Ishikawa (cell line): Measurements from ENCODE around the gene EIF4H.

Source experiments
- CEBPB ChIP-seq: IDR thresholded peaks from 2 replicates; pipeline ENCODE4 v1.6.1; 2012
- CREB1 ChIP-seq: IDR thresholded peaks from 2 replicates; pipeline ENCODE4 v1.6.1; 2012; ENCODE audit warnings: low read depth
- EGR1 ChIP-seq: IDR thresholded peaks from 2 replicates; pipeline ENCODE4 v1.6.1; 2012
- EP300 ChIP-seq: IDR thresholded peaks from 2 replicates; pipeline ENCODE4 v1.6.1; 2012; ENCODE audit warnings: borderline replicate concordance
- FOXM1 ChIP-seq: IDR thresholded peaks from 2 replicates; pipeline ENCODE4 v1.6.1; 2012; ENCODE audit warnings: low read depth, borderline replicate concordance
- NFIC ChIP-seq: IDR thresholded peaks from 2 replicates; pipeline ENCODE4 v1.6.1; 2012
- RAD21 ChIP-seq: IDR thresholded peaks from 2 replicates; pipeline ENCODE4 v1.6.1; 2012; ENCODE audit warnings: low read depth
- TAF1 ChIP-seq: IDR thresholded peaks from 2 replicates; pipeline ENCODE4 v1.6.1; 2012; ENCODE audit warnings: low read depth, mild to moderate bottlenecking
- TCF12 ChIP-seq: IDR thresholded peaks from 2 replicates; pipeline ENCODE4 v1.6.1; 2012; ENCODE audit warnings: low read depth
- TEAD4 ChIP-seq: IDR thresholded peaks from 2 replicates; pipeline ENCODE4 v1.6.1; 2012
- YY1 ChIP-seq: IDR thresholded peaks from 2 replicates; pipeline ENCODE4 v1.6.1; 2012; ENCODE audit warnings: low read depth
- ZBTB7A ChIP-seq: IDR thresholded peaks from 2 replicates; pipeline ENCODE4 v1.6.1; 2012; ENCODE audit warnings: low read depth
- TF ChIP-seq, protein P1 (sequence below): IDR thresholded peaks from 2 replicates; pipeline ENCODE4 v1.6.1; 2012
- TF ChIP-seq, protein P2 (sequence below): IDR thresholded peaks from 2 replicates; pipeline ENCODE4 v1.6.1; 2012
- TF ChIP-seq, protein P3 (sequence below): IDR thresholded peaks from 2 replicates; pipeline ENCODE4 v1.6.1; 2012; ENCODE audit warnings: low read depth, mild to moderate bottlenecking

The EIF4H gene

DNA sequence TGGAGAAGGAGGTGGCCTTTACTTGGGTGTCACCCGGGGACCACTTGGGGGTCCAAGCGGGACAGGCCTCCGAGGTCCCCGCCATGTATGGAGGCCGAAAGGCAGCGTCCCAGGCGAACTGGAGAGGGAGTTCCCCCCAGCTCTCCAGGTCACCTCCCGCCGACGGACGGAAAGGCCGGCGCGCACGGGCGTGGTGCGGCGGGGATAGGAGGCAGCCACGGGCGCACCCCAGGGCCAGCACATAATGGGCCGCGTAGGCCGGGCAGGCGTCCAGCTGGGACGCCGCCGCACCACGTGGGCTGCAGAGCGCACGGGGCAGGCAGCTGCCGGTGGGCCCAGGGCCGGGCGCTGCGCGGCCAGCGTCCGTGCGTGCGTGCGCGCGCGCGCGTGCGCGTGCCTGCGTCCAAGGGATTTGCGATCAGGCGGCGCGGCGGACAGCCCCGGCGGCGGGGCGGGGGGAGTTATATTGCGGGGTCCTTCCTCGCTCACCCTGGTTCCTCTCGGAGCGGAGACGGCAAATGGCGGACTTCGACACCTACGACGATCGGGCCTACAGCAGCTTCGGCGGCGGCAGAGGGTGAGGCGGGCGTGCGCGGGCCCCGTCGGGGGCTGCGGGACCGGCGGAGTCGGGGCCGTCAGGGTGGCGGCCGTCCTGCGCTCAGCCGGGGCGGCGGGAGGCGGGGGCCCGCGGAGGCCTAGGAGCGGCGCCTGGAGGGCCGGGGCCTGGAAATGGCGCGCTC, at the start of gene EIF4H:
Gene EIF4H, plus strand, starts transcription at position 491 of the 740 bp plus-strand sequence. Its CDS starts 28 bp downstream, at position 519.
- TF ChIP-seq TAF1 (peak; percentile 66), CEBPB (no peak), CREB1 (no peak), RAD21 (no peak), EGR1 (peak; percentile 33), YY1 (peak; percentile 90), EP300 (no peak), TEAD4 (no peak), NFIC (peak; percentile 76), ZBTB7A (peak; percentile 90; the same call in 1 of the 2 replicates), TCF12 (no peak; the same call in 1 of the 2 replicates), FOXM1 (no peak)
- TF ChIP-seq, protein P1, sequence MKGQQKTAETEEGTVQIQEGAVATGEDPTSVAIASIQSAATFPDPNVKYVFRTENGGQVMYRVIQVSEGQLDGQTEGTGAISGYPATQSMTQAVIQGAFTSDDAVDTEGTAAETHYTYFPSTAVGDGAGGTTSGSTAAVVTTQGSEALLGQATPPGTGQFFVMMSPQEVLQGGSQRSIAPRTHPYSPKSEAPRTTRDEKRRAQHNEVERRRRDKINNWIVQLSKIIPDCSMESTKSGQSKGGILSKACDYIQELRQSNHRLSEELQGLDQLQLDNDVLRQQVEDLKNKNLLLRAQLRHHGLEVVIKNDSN = peak; percentile 94
- TF ChIP-seq, protein P2, sequence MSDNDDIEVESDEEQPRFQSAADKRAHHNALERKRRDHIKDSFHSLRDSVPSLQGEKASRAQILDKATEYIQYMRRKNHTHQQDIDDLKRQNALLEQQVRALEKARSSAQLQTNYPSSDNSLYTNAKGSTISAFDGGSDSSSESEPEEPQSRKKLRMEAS = peak; percentile 90
- TF ChIP-seq, protein P3, sequence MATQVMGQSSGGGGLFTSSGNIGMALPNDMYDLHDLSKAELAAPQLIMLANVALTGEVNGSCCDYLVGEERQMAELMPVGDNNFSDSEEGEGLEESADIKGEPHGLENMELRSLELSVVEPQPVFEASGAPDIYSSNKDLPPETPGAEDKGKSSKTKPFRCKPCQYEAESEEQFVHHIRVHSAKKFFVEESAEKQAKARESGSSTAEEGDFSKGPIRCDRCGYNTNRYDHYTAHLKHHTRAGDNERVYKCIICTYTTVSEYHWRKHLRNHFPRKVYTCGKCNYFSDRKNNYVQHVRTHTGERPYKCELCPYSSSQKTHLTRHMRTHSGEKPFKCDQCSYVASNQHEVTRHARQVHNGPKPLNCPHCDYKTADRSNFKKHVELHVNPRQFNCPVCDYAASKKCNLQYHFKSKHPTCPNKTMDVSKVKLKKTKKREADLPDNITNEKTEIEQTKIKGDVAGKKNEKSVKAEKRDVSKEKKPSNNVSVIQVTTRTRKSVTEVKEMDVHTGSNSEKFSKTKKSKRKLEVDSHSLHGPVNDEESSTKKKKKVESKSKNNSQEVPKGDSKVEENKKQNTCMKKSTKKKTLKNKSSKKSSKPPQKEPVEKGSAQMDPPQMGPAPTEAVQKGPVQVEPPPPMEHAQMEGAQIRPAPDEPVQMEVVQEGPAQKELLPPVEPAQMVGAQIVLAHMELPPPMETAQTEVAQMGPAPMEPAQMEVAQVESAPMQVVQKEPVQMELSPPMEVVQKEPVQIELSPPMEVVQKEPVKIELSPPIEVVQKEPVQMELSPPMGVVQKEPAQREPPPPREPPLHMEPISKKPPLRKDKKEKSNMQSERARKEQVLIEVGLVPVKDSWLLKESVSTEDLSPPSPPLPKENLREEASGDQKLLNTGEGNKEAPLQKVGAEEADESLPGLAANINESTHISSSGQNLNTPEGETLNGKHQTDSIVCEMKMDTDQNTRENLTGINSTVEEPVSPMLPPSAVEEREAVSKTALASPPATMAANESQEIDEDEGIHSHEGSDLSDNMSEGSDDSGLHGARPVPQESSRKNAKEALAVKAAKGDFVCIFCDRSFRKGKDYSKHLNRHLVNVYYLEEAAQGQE = no peak

DNA sequence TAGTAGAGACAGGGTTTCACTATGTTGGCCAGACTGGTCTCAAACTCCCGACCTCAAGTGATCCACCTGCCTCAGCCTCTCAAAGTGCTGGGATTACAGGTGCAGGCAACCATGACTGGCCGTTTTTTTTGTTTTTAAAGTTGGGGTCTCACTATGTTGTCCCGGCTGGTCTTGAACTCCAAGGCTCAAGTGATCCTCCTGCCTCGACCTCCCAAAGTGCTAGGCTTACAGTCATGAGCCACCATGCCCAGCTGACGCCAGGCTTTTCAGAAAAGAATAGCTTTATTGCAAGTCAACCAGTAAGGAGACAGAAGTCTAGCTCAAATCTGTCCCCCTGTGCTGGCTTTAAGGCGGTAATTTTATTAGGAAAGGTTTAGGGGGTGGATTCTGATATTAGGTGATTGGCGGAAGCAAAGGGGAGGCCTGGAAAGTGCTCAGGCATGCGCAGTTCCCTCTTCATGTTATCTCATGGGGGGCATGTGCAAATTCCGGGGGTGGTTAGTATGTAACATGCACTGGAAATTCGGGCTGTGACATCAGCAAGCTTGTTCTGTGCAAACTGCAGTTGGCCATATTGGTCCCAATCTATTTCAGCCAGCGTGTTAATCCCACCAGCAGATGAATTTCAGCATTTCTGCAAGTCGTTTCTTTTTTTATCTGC, 47.8 kb upstream of the EIF4H start:
- TF ChIP-seq, protein P1 = no peak
- TF ChIP-seq RAD21 = no peak
- TF ChIP-seq TCF12 = no peak
- no peak for TF ChIP-seq YY1
- no peak for TF ChIP-seq TEAD4
- TF ChIP-seq NFIC = no peak
- no peak for TF ChIP-seq EP300
- TF ChIP-seq FOXM1 = no peak
- TF ChIP-seq, protein P2 = no peak
- no peak for TF ChIP-seq TAF1
- TF ChIP-seq ZBTB7A = no peak
- TF ChIP-seq, protein P3 = no peak

DNA sequence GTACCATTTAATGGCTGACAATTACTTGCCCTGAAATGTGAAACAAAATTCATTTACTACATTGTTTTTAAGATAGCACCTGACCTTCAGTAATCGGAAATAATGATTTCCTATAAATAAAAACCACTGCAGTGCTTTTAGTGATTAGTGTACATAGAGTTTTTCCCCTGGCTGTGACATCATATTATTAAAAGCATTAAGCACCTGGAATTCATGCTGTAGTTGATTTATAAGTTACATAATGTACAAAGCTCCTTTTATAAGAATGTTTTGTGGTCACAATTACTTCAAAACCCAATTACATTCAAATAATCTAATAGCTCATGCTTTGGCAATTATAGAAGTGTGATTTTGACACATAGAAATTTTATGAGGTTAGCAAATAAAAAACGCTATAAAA, 44.3 kb upstream of the EIF4H start:
- no peak for TF ChIP-seq CREB1
- no peak for TF ChIP-seq TCF12
- TF ChIP-seq TAF1 = no peak
- TF ChIP-seq YY1 = no peak
- TF ChIP-seq NFIC = no peak
- TF ChIP-seq FOXM1 = no peak
- no peak for TF ChIP-seq CEBPB

DNA sequence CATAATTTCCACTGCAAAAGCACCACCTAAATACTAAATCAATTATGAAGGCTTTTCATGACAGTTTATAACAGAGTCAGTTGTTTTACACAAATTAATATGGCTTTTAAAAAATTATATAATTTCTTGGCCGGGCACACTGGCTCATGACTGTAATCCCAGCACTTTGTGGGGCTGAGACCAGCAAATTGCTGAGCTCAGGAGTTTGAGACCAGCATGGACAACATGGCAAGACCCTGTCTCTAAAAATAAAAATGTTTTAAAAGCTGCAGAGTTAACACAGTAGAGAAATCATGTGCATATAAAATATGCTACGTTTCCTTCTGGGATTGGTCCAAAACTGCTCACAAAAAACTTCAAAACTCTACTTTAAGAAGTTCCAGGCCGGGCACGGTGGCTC, 43.6 kb upstream of the EIF4H start:
- no peak for TF ChIP-seq TCF12
- TF ChIP-seq, protein P1 = no peak
- no peak for TF ChIP-seq CEBPB
- TF ChIP-seq FOXM1 = no peak
- no peak for TF ChIP-seq RAD21
- TF ChIP-seq, protein P2 = no peak

DNA sequence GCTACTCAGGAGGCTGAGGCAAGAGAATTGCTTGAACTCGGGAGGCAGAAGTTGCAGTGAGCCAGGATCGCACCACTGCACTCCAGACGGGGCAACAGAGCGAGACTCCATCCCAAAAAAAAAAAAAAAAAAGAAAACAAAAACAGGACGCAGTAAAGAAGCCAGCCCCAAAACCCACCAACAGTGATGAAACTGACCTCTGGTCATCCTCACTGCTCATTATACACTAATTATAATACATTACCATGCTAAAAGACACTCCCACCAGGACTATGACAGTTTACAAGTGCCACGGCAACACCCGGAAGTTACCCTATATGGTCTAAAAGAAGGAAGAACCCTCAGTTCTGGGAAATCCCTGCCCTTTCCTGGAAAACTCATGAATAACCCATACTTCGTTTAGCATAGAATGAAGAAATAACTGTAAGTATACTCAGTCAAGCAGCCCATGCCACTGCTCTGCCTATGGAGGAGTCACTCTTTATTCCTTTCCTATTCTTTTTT, 40.0 kb upstream of the EIF4H start:
- TF ChIP-seq YY1 (no peak), NFIC (no peak), CEBPB (no peak), FOXM1 (no peak)
- TF ChIP-seq, protein P3 = no peak
